GM21528 (cell line): ENCODE results near the gene ZBTB7C.
A peak's percentile ranks its signal among the peaks of the same experiment; 100 is the strongest.

ENCODE experiments used
- ATAC-seq: cut with Tn5 transposase; IDR thresholded peaks from one replicate; pipeline ENCODE4 v1.9.1; 2021; ENCODE audit warnings: mild to moderate bottlenecking, moderate library complexity; ENCODE audit not compliant: unreplicated experiment, low FRiP score

Gene ZBTB7C

DNA sequence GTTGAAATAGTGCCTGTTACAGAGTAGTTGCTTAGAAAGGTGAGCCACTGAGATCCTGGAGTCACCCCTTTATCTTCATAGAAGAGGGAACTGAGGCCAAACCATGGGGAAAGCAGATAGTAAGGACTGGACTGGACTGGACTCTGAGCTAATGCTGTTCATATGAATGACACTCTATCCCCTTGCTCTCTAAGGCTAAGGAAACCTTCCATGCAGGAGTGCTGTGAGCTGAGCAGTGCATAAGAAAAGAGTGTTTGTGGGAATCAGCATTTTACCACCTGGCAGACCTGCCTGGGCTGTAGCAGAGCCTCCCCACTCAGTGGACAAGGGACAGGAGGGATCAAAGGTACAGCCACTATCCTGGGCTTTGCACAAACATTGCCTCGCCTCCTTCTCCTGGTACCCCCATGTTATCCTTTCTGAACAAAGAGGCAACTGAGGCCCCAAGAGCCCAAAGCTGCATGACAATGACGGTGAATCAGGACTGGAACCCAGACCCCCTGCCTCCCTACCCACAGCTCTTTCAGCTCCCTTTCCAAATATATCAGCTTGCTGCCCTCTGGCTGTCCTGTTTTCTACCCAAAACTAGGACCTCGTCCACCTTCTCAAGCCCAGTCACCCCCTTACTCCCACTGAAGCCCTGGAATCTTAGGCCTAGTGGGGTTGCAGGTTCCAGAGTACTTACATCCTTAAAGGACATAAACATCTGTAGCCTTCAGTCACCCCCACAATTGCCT lies 227.9 kb downstream of the ZBTB7C start:
- ATAC-seq = no peak

DNA sequence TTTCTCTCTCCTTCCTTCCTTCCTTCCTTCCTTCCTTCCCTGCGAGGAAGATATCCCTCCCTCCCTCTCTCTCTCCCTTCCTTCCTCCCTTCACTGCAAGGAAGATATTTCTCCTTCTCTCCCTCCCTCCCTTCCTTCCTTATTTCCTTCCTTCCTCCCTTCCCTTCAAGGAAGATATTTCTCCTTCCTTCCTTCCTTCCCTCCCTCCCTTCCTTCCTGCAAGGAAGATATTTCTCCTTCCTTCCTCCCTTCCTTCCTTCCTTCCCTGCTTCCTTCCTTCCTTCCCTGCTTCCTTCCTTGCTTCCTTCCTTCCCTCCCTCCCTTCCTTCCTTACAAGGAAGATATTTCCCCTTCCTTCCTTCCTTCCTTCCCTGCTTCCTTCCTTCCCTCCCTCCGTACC lies 229.5 kb downstream of the ZBTB7C start:
- no peak for ATAC-seq

GRCh38 chr18:48179001-48179400 lies 230.2 kb downstream of the ZBTB7C start:
- ATAC-seq = no peak

DNA sequence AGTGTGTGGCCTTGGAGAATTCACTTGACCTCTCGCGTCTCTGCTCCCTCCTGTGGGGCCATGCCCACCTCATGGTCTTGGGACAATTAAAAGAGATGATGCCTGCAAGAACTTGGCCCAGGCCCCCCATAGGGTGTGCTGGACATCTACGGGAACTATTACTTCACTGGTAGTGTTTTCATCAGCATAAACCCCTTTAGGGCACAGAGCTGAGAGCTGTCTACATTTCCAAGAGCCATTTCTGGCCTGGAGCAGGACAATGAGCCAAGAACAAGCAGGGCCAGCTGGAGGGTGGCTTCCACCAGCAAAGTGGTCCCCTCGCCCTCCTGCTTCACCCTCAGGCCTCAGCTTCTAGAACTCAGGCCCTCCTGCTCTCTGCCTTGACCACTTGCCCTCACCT lies 232.3 kb downstream of the ZBTB7C start:
- ATAC-seq = no peak

GRCh38 chr18:48173557-48173956 lies 235.6 kb downstream of the ZBTB7C start:
- no peak for ATAC-seq

DNA sequence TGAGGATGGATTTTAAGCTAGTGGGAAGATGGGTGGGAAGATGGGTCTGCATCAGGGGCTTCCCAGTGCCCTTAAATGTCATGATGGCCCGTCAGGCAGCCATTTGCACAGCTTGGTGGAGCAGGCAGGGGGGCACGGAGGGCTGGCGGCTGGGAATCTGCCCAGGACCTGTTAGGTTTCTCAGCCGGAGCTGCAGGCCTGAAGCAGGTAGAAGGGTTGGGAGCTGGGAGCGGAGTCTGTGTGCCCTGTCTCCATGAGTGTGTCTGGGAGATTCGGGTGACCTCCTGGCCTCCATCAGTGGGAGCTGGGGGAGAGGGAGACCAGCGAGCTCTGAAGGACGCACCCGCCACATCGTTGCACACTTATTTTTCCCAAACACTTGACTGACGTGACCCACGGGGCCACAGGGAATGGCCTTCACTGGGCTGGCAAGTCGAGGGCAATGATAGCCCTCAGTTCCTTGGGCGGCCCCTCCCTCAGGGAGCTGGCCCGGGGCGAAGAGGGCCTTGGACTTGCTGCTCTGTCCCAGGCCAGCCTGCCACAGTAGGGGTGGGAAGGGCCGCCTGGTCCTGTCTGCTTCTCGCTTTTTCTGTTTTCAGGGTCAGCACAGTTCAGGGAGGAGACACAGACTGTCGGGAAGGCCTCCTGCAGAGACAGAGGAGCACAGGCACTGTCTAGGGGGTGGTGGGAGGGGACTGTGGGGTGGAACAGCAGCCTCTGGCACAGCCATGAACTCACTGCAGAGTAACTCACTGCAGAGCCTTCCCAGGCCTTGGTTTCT lies 236.8 kb downstream of the ZBTB7C start:
- no peak for ATAC-seq

DNA sequence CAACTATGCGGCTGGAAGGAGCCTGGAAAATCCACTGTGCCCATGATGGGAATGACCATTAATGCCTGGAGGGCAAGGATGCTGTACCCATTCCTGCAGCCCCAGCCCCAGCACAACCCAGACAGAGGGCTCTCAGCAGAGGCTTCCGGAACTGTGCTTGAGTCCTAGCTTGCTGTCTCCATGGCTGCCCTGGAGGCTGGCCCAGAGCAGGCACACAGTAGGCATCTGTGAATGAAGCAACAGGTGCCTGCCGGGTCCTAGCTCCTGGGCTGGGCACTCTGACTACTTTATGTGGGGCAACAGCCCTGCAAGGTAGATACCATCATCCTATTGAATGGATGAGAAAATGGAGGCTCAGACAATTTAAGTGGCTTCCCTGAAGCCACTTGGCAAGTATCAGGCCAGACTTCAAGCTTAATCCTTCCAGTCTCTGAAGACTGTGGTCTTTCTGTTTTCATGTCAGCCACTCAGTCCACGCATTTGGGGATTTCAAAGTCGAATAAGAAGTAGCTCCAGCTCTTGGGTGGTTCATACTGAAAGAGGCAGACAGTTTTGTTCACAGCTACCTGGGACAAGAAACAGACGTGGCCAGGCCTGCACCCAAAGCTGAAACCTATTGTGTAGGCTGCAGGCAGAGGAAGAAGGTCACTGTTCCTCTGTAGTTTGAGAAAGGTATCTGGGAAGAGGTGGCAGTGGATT lies 237.5 kb downstream of the ZBTB7C start:
- ATAC-seq = no peak

- no peak for ATAC-seq
Observed at GRCh38 chr18:48170651-48171050, 238.5 kb downstream of the ZBTB7C start.

DNA sequence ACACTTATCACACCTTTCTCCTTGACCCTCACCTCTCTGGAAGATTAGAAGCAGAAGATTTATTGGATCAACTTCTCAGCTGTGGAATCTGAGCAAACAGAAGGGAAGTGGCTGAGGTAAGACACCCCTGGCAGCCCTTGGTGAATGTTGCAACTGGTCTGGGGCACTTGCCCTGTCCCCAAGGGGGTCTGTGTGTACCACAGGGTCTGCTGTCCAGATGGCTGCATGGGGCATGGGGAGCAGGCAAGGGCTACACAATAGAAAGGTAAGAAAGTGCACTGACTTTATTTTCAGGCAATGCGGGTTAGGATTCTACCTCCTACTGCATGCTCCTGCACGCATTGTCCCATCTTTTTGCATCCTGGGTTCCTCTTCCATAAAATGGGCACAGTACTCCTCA lies 240.3 kb downstream of the ZBTB7C start:
- ATAC-seq = no peak

GRCh38 chr18:48167897-48168253 lies 241.3 kb downstream of the ZBTB7C start:
- ATAC-seq = no peak

- no peak for ATAC-seq
Observed at GRCh38 chr18:48166336-48166875, 242.8 kb downstream of the ZBTB7C start.

DNA sequence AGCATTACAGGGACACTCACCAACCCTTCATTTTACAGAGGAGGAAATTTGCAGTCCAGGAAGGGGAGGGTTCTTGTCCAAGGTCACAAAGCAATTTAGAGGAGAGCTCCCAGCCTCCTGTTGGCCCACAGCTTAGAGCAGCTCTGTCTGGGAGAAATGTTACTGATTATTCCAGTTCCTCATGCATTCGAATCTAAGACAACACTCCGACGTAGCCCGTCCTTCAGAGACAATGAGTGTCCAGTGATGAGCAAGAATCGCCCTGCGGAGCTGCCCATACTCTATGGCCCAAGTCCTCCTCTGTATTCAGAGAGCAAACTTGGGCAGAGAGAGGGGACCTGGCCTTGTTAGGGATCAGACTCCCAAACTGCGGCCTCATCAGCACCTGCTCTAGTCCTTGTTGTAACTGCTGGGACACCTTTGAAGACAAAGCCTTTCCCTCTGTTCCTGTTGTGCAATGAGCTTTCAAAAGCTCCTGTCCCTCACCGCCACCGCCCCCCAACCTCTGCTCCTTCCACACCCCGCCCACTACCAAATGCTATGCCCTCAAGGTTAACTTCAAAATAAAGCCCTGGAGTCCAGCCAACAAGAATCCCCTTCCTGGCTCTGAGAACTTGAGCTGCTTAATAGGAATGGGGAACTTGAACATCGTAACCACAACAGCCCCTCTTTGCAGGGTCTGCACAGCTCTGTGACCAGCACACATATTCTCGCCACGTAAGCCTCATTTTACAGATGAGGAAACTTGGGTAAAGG lies 243.9 kb downstream of the ZBTB7C start:
- no peak for ATAC-seq

DNA sequence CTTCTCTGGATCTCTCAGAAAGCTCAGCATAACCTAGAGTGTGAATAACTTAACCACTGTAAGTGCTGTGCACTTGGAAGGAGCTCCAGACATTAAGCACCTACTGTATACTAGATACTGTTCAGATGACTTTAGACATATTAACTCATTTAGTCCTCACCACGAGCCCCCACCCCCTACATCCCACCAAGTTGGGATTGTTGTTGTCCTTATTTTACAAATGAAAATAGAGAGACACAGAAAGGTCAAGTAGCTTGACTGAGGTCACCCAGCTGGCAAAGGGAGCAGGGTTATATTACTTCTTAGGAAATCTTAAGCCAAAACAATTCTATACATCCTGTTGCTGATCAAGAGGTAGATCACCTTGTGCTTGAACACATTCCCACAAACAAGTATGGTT lies 244.5 kb downstream of the ZBTB7C start:
- ATAC-seq = no peak

DNA sequence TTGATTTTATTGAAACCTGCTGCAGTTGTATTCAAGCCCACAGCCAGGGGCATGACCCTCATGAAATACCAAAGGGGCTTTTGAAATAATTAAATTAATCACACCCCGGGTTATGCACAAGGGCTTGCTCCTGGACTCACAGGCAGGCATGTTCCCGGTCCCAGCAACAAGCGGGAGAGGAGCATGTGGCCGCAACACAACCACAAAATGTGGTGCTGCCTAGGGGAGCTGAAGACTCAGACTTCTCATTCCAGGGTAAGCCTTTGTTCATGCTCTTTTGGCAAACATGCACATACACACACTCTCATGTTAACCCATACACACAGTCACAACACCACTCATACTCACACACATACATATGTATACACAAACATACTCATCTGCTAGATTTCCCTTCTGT lies 245.1 kb downstream of the ZBTB7C start:
- no peak for ATAC-seq

GRCh38 chr18:48163738-48164115 lies 245.5 kb downstream of the ZBTB7C start:
- no peak for ATAC-seq

DNA sequence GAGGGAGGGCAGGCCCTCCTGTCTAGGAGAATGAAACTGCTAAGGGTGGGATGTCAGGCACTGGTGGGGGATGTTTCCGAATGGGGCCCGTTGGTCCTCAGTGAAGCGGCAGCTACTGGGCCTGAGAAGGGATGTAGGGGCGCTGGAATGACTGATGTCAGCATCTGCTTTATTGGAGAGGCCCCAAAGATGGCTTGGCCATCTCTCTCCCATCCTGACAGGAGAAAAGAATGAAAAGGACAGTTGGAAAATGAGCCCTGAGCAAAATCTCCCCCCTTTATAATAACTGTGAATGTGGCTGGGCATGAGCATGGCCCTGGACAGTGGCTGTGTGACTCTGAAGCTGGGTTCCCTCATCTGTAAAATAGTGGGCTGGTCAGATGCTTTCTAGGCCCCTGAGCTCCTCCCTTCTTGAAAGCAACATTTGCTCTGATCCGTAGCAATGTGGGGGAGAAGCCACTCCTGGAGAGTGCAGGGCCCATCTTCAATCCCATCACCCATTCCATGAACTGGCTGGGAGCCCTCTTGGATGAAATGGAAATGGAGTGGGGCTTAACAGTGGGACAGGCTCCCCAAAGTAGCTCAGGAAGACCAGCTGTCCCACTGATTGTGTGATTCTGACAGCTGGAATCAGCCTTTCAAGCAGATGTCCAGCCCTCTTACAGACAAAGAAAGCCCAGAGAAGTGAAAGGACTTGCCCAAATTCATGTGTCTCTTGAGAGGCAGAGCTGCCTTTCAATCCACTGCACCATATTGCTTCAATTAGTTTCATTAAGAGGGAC lies 246.0 kb downstream of the ZBTB7C start:
- no peak for ATAC-seq

GRCh38 chr18:48161911-48162698 lies 247.1 kb downstream of the ZBTB7C start:
- ATAC-seq = peak; percentile 49

- ATAC-seq = peak; percentile 62
Observed at GRCh38 chr18:48161191-48161910, 247.8 kb downstream of the ZBTB7C start.
